ENCODE results near the gene SLC35F3. TPM values are rescaled to one million over a fixed set of nuclear protein-coding genes. Genes with fewer than 3 reads are reported as not detected.

Gene SLC35F3
- total RNA-seq (2014; rRNA removed; shearing (Covaris generic)) (0.70 and 3.2 TPM in 2 replicates), polyA plus RNA-seq (2016; fragmentation: Nextera tagmentation; extraction: Ambion mirVana) (0.96 and 1.0 TPM in 2 replicates)
- long read RNA-seq: 0 reads

GRCh38 chr1:233904633-233905415, at the start of gene SLC35F3:
Gene SLC35F3, plus strand, starts transcription at chr1:233904676.
- peaks cover 55% of the 10 kb centered on the region for H3K27me3 ChIP-seq (ENCODE audit: insufficient read depth)
- Mint-ChIP-seq H3K27ac (no peak within 1 kb of the TSS), H3K36me3 (ENCODE audit: low read depth) (peaks cover 2% of the 10 kb centered on the region; the same call in 1 of the 3 replicates), H3K9me3 (no peaks in the 10 kb centered on the region; the same call in 2 of the 3 replicates), H3K4me1 (peaks cover 6% of the 10 kb centered on the region), H3K4me3 (peak within 1 kb of the TSS; percentile 81), H3K27me3 (ENCODE audit: insufficient read depth, low read depth, poor library complexity) (peaks cover 21% of the 10 kb centered on the region)
- no peak within 1 kb of the TSS for H3K27ac ChIP-seq (ENCODE audit: low read depth)
- peaks cover 10% of the 10 kb centered on the region; the same call in 1 of the 2 replicates for H3K4me1 ChIP-seq (ENCODE audit: insufficient read depth)
- DNase-seq (ENCODE audit: low spot score) (peak; percentile 88), ATAC-seq (peak; percentile 87)
- peak within 1 kb of the TSS; percentile 87 for H3K4me2 ChIP-seq
- no peaks in the 10 kb centered on the region for H3K9me2 ChIP-seq (ENCODE audit: insufficient read depth)
- peak within 1 kb of the TSS; percentile 76 for H3K4me3 ChIP-seq
- peaks cover 7% of the 10 kb centered on the region; the same call in 1 of the 2 replicates for H4K20me1 ChIP-seq (replicated peaks; ENCODE audit: insufficient read depth)
- peak within 1 kb of the TSS; percentile 97 for H2AFZ ChIP-seq
- no peaks in the 10 kb centered on the region for H3K79me2 ChIP-seq (replicated peaks; ENCODE audit: insufficient read depth)
- TF ChIP-seq CTCF (conservative IDR thresholded peaks at IDR 0.05; ENCODE audit: low read depth in 2 of 2): peak; percentile 45 to 76
- no peak for TF ChIP-seq CREB1 (CRISPR knock-in tag; IDR thresholded peaks at IDR 0.05; ENCODE audit: low read depth)
- 0 out of 2 replicates have a peak, but pooled peaks cover 2% of the 10 kb centered on the region for H3F3A ChIP-seq (replicated peaks; ENCODE audit: low read depth)
- H3K36me3 ChIP-seq (ENCODE audit: insufficient read depth): peaks cover 3% of the 10 kb centered on the region

DNA sequence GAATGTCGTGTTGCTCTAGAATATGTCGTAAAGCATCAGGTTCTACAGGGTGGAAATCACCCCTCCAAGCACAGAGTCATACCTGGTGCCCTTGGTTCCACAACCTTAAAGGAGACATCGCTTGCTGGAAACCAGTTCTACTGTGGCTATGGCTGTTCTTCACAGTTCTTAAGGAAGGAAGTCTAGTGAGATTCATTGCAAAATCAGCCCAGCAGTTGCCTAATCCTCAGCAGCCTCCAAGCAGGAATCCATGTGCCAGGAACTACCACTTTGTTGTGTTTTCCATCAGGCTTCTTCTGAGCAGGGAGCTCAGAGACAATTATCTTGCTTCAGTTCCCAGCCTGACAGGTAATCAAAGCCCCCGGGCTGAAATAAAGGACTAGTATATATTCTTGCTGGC, 45.0 kb upstream of the SLC35F3 start:
- Histone ChIP-seq H3K27ac (ENCODE audit: low read depth) (no peak overlapping the region), H2AFZ (no peak overlapping the region), H3F3A (replicated peaks; ENCODE audit: low read depth) (no peaks in the 10 kb centered on the region), H3K4me2 (no peak overlapping the region), H3K4me1 (ENCODE audit: insufficient read depth) (no peaks in the 10 kb centered on the region), H3K27me3 (ENCODE audit: insufficient read depth) (no peaks in the 10 kb centered on the region), H4K20me1 (replicated peaks; ENCODE audit: insufficient read depth) (no peaks in the 10 kb centered on the region), H3K4me3 (no peak overlapping the region), H3K36me3 (ENCODE audit: insufficient read depth) (no peaks in the 10 kb centered on the region), H3K9me2 (ENCODE audit: insufficient read depth) (no peaks in the 10 kb centered on the region; the same call in 1 of the 2 replicates), H3K79me2 (replicated peaks; ENCODE audit: insufficient read depth) (no peaks in the 10 kb centered on the region)
- ATAC-seq (no peak), DNase-seq (ENCODE audit: low spot score) (no peak)
- Mint-ChIP-seq H3K4me1 (peaks cover 3% of the 10 kb centered on the region; the same call in 1 of the 3 replicates), H3K4me3 (no peak overlapping the region), H3K36me3 (ENCODE audit: low read depth) (no peaks in the 10 kb centered on the region), H3K9me3 (0 out of 3 replicates have a peak, but pooled peaks cover 5% of the 10 kb centered on the region), H3K27ac (no peak overlapping the region), H3K27me3 (ENCODE audit: insufficient read depth, low read depth, poor library complexity) (no peaks in the 10 kb centered on the region)
- no peak for TF ChIP-seq CTCF (conservative IDR thresholded peaks at IDR 0.05; ENCODE audit: low read depth in 2 of 2)
- TF ChIP-seq, protein P1, sequence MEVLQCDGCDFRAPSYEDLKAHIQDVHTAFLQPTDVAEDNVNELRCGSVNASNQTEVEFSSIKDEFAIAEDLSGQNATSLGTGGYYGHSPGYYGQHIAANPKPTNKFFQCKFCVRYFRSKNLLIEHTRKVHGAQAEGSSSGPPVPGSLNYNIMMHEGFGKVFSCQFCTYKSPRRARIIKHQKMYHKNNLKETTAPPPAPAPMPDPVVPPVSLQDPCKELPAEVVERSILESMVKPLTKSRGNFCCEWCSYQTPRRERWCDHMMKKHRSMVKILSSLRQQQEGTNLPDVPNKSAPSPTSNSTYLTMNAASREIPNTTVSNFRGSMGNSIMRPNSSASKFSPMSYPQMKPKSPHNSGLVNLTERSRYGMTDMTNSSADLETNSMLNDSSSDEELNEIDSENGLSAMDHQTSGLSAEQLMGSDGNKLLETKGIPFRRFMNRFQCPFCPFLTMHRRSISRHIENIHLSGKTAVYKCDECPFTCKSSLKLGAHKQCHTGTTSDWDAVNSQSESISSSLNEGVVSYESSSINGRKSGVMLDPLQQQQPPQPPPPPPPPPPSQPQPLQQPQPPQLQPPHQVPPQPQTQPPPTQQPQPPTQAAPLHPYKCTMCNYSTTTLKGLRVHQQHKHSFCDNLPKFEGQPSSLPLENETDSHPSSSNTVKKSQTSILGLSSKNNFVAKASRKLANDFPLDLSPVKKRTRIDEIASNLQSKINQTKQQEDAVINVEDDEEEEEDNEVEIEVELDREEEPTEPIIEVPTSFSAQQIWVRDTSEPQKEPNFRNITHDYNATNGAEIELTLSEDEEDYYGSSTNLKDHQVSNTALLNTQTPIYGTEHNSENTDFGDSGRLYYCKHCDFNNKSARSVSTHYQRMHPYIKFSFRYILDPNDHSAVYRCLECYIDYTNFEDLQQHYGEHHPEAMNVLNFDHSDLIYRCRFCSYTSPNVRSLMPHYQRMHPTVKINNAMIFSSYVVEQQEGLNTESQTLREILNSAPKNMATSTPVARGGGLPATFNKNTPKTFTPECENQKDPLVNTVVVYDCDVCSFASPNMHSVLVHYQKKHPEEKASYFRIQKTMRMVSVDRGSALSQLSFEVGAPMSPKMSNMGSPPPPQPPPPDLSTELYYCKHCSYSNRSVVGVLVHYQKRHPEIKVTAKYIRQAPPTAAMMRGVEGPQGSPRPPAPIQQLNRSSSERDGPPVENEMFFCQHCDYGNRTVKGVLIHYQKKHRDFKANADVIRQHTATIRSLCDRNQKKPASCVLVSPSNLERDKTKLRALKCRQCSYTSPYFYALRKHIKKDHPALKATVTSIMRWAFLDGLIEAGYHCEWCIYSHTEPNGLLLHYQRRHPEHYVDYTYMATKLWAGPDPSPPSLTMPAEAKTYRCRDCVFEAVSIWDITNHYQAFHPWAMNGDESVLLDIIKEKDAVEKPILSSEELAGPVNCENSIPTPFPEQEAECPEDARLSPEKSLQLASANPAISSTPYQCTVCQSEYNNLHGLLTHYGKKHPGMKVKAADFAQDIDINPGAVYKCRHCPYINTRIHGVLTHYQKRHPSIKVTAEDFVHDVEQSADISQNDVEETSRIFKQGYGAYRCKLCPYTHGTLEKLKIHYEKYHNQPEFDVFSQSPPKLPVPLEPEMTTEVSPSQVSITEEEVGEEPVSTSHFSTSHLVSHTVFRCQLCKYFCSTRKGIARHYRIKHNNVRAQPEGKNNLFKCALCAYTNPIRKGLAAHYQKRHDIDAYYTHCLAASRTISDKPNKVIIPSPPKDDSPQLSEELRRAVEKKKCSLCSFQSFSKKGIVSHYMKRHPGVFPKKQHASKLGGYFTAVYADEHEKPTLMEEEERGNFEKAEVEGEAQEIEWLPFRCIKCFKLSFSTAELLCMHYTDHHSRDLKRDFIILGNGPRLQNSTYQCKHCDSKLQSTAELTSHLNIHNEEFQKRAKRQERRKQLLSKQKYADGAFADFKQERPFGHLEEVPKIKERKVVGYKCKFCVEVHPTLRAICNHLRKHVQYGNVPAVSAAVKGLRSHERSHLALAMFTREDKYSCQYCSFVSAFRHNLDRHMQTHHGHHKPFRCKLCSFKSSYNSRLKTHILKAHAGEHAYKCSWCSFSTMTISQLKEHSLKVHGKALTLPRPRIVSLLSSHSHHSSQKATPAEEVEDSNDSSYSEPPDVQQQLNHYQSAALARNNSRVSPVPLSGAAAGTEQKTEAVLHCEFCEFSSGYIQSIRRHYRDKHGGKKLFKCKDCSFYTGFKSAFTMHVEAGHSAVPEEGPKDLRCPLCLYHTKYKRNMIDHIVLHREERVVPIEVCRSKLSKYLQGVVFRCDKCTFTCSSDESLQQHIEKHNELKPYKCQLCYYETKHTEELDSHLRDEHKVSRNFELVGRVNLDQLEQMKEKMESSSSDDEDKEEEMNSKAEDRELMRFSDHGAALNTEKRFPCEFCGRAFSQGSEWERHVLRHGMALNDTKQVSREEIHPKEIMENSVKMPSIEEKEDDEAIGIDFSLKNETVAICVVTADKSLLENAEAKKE (CRISPR knock-in tag; IDR thresholded peaks at IDR 0.05): no peak
- TF ChIP-seq REST (IDR thresholded peaks at IDR 0.05; ENCODE audit: unreplicated experiment): no peak
